ENCODE measurements around the gene NRP2.

GRCh38 chr2:205816268-205816667 is 134.0 kb downstream of the NRP2 start:
- TF ChIP-seq GATA3 (IDR thresholded peaks at IDR 0.05; ENCODE audit: low read depth, low read length) (0 out of 2 replicates have a peak, but pooled peaks have one; percentile 16), GATA2 (IDR thresholded peaks at IDR 0.05; ENCODE audit: low read depth, low read length) (0 out of 2 replicates have a peak, but pooled peaks have one; percentile 20)
